T-helper 1 cell treated with Interleukin-12 subunit alpha and Interleukin-12 subunit beta and Interleukin-4 antibody, amounts not matched to agents 30 ng/mL and 1 ng/mL, for 36 hours (primary cell): ENCODE results near the gene TUBB1. TPM values are rescaled to one million over a fixed set of nuclear protein-coding genes. Genes with fewer than 3 reads are reported as not detected.

ENCODE experiments used
- intact Hi-C: fragments of 100-400 bp; cut with micrococcal nuclease; formaldehyde crosslinking; loops from one replicate; pipeline ENCODE4 v1.15.1; 2024
- total RNA-seq: library from RNA; stranded (reverse); gene quantifications from 2 replicates; pipeline ENCODE4 v1.2.3, GENCODE V29; 2022

The TUBB1 gene
- total RNA-seq, 1 donor from 2014 or later = not detected

GRCh38 chr20:58988565-58988882 lies 30.7 kb upstream of the TUBB1 start:
- intact Hi-C loops = no loop called here

GRCh38 chr20:58989196-58989595 lies 30.0 kb upstream of the TUBB1 start:
- intact Hi-C loops = no loop called here

- intact Hi-C loops = no loop called here
Measured at GRCh38 chr20:58990651-58991445, 28.4 kb upstream of the TUBB1 start.

GRCh38 chr20:58991715-58992114 lies 27.5 kb upstream of the TUBB1 start:
- intact Hi-C loops = no loop called here

GRCh38 chr20:58992911-58993310 lies 26.3 kb upstream of the TUBB1 start:
- intact Hi-C loops = no loop called here

GRCh38 chr20:58993332-58994248 lies 25.6 kb upstream of the TUBB1 start:
- intact Hi-C loops = no loop called here

GRCh38 chr20:58994390-58995159 lies 24.7 kb upstream of the TUBB1 start:
- intact Hi-C loops = no loop called here

- intact Hi-C loops = no loop called here
Measured at GRCh38 chr20:58995461-58996225, 23.6 kb upstream of the TUBB1 start.

GRCh38 chr20:58996226-58996611 lies 23.0 kb upstream of the TUBB1 start:
- intact Hi-C loops = no loop called here

GRCh38 chr20:58997141-58997770 lies 22.0 kb upstream of the TUBB1 start:
- intact Hi-C loops = no loop called here

GRCh38 chr20:58998656-58999055 lies 20.6 kb upstream of the TUBB1 start:
- intact Hi-C loops = no loop called here

GRCh38 chr20:59000326-59000725 lies 18.9 kb upstream of the TUBB1 start:
- intact Hi-C loops = loop anchor here (10.0 kb wide), 1 partner anchor 696 kb away; the partner anchor contains the start of gene RAB22A

- intact Hi-C loops = loop anchor here (10.0 kb wide), 1 partner anchor 696 kb away; the partner anchor contains the start of gene RAB22A
Measured at GRCh38 chr20:59001068-59001448, 18.2 kb upstream of the TUBB1 start.

- intact Hi-C loops = loop anchor here (10.0 kb wide), 1 partner anchor 697 kb away; the partner anchor contains the start of gene RAB22A
Measured at GRCh38 chr20:59001449-59002171, 17.6 kb upstream of the TUBB1 start.

- intact Hi-C loops = loop anchor here (10.0 kb wide), 1 partner anchor 698 kb away; the partner anchor contains the start of gene RAB22A
Measured at GRCh38 chr20:59002388-59002787, 16.8 kb upstream of the TUBB1 start.

- intact Hi-C loops = loop anchor here (10.0 kb wide), 1 partner anchor 698 kb away; the partner anchor contains the start of gene RAB22A
Measured at GRCh38 chr20:59002874-59003399, 16.3 kb upstream of the TUBB1 start.

GRCh38 chr20:59003836-59004492 lies 15.3 kb upstream of the TUBB1 start:
- intact Hi-C loops = loop anchor here (2.0 to 10.0 kb wide), 2 partner anchors 39 to 699 kb away; partner anchors contain the start of genes PRELID3B and RAB22A

GRCh38 chr20:59004493-59004762 lies 14.8 kb upstream of the TUBB1 start:
- intact Hi-C loops = loop anchor here (2.0 to 10.0 kb wide), 2 partner anchors 38 to 700 kb away; partner anchors contain the start of genes PRELID3B and RAB22A
